ENCODE measurements around the gene SPRY1. TPM values are rescaled to one million over a fixed set of nuclear protein-coding genes. Genes with fewer than 3 reads are reported as not detected.

Gene SPRY1
- total RNA-seq, 1 donor from 2014 or later, result 60.2 TPM

GRCh38 chr4:123452616-123453015, 56.0 kb downstream of the SPRY1 start:
- Mint-ChIP-seq H3K4me1 (peaks cover 18% of the 10 kb centered on the region), H3K27me3 (no peaks in the 10 kb centered on the region), H3K36me3 (ENCODE audit: low read depth) (peaks cover 3% of the 10 kb centered on the region), H3K9me3 (peaks cover 4% of the 10 kb centered on the region), H3K4me3 (no peak overlapping the region), H3K27ac (no peak overlapping the region)
- no peak for DNase-seq
- intact Hi-C loops (cut with micrococcal nuclease), result no loop called here

DNA sequence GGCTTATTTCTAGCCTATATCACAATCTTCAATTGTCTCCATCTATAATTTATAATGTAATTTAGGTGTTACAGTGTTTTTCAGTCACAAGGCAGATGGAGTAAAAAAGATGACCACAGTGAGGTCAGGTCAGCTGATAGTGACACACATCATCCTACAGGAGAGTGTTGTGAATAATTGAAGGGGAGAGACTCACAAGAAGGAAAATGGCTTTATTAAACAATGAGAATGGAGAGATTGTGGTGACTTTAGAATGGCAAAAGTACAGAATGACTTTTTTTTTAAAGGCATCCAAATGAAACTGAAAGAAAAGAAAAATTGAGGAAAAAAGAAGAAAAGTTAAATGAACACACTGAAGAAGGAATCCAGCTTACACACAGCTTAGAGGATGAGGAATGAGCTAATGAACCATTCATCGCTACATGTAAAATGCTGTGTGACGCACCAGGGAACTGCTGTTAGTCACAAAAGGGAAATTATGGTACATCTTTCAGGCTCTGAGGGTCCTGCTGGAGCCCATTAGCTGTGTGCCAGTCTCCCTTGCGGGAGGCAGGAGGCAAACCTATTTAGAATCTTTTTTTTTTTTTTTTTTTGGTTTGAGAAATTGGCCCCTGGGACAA, 56.6 kb downstream of the SPRY1 start:
- intact Hi-C loops (cut with micrococcal nuclease), result no loop called here
- H3K27me3 Mint-ChIP-seq, result no peaks in the 10 kb centered on the region
- H3K27ac Mint-ChIP-seq, result no peak overlapping the region
- peaks cover 4% of the 10 kb centered on the region for H3K9me3 Mint-ChIP-seq
- H3K4me1 Mint-ChIP-seq, result peaks cover 18% of the 10 kb centered on the region
- no peak overlapping the region for H3K4me3 Mint-ChIP-seq
- DNase-seq, result no peak
- H3K36me3 Mint-ChIP-seq (ENCODE audit: low read depth), result peaks cover 3% of the 10 kb centered on the region
